ENCODE measurements around the gene ATP6V1F.

The ATP6V1F gene

DNA sequence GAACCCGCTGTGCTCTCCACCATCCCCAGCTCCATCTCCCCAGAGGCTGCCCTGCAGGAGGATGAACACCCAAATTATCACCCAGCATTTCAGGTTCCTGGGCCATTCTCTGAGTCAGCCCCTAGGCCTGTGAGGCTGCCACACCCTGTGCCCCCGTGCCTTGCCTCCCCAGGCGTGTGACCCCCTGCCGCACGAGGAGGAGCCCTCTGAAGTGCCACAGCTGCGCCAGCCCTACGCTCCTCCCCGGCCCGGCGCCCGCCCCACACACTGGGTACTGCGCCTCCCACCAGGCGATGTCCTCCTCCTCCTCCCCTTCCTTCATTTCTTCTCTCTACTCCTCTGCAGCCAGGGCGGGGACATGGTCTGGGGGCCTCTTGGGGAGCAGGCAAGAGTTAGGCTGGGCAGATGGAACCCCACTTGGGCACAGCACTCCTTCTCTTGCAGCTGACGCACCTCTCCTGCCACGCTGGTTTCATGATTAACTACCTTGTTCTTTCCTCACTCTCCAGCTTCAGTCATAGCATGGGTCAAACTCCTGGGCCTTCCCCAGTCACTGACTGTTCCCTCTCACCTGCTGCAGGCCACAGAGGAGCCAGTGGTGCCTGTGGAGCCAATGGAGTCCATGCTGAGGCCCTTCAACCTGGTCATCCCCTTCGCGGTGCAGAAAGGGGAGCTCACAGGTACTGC is 12.7 kb upstream of the ATP6V1F start:
- CTCF ChIA-PET, result interaction anchor here (0.5 to 1.3 kb wide), 2 partner anchors 34 to 389 kb away, joined by 3 read pairs; no protein-coding TSS in a partner anchor
- Mint-ChIP-seq H3K36me3 (no peaks in the 10 kb centered on the region), H3K4me1 (no peaks in the 10 kb centered on the region), H3K27me3 (peaks cover 8% of the 10 kb centered on the region), H3K9me3 (no peaks in the 10 kb centered on the region), H3K27ac (no peak overlapping the region), H3K4me3 (no peak overlapping the region)
- no peak for DNase-seq

GRCh38 chr7:128852537-128853254 is 10.0 kb upstream of the ATP6V1F start:
- Mint-ChIP-seq H3K36me3 (no peaks in the 10 kb centered on the region), H3K27ac (no peak overlapping the region), H3K4me3 (no peak overlapping the region), H3K4me1 (no peaks in the 10 kb centered on the region), H3K9me3 (no peaks in the 10 kb centered on the region), H3K27me3 (peaks cover 12% of the 10 kb centered on the region)
- CTCF ChIA-PET, result no interaction called here
- no peak for DNase-seq

GRCh38 chr7:128853799-128854198 is 8.9 kb upstream of the ATP6V1F start:
- H3K36me3 Mint-ChIP-seq, result no peaks in the 10 kb centered on the region
- no peak overlapping the region for H3K4me3 Mint-ChIP-seq
- no peak overlapping the region for H3K27ac Mint-ChIP-seq
- CTCF ChIA-PET, result no interaction called here
- peaks cover 12% of the 10 kb centered on the region for H3K27me3 Mint-ChIP-seq
- no peak for DNase-seq
- H3K4me1 Mint-ChIP-seq, result no peaks in the 10 kb centered on the region
- no peaks in the 10 kb centered on the region for H3K9me3 Mint-ChIP-seq

GRCh38 chr7:128854396-128854795 is 8.3 kb upstream of the ATP6V1F start:
- no peak overlapping the region for H3K27ac Mint-ChIP-seq
- CTCF ChIA-PET, result no interaction called here
- no peaks in the 10 kb centered on the region for H3K9me3 Mint-ChIP-seq
- no peak for DNase-seq
- H3K27me3 Mint-ChIP-seq, result peaks cover 12% of the 10 kb centered on the region
- H3K36me3 Mint-ChIP-seq, result no peaks in the 10 kb centered on the region
- H3K4me3 Mint-ChIP-seq, result no peak overlapping the region
- no peaks in the 10 kb centered on the region for H3K4me1 Mint-ChIP-seq

GRCh38 chr7:128855559-128855958 is 7.1 kb upstream of the ATP6V1F start:
- CTCF ChIA-PET, result no interaction called here
- no peak for DNase-seq
- Mint-ChIP-seq H3K4me1 (peaks cover 3% of the 10 kb centered on the region), H3K4me3 (no peak overlapping the region), H3K9me3 (no peaks in the 10 kb centered on the region), H3K27me3 (peaks cover 12% of the 10 kb centered on the region), H3K27ac (no peak overlapping the region), H3K36me3 (no peaks in the 10 kb centered on the region)

- Mint-ChIP-seq H3K4me3 (no peak overlapping the region), H3K36me3 (no peaks in the 10 kb centered on the region), H3K9me3 (no peaks in the 10 kb centered on the region), H3K4me1 (peaks cover 6% of the 10 kb centered on the region), H3K27ac (no peak overlapping the region), H3K27me3 (peaks cover 12% of the 10 kb centered on the region)
- DNase-seq, result no peak
- CTCF ChIA-PET, result no interaction called here
Observed at GRCh38 chr7:128856001-128856718, 6.5 kb upstream of the ATP6V1F start.

DNA sequence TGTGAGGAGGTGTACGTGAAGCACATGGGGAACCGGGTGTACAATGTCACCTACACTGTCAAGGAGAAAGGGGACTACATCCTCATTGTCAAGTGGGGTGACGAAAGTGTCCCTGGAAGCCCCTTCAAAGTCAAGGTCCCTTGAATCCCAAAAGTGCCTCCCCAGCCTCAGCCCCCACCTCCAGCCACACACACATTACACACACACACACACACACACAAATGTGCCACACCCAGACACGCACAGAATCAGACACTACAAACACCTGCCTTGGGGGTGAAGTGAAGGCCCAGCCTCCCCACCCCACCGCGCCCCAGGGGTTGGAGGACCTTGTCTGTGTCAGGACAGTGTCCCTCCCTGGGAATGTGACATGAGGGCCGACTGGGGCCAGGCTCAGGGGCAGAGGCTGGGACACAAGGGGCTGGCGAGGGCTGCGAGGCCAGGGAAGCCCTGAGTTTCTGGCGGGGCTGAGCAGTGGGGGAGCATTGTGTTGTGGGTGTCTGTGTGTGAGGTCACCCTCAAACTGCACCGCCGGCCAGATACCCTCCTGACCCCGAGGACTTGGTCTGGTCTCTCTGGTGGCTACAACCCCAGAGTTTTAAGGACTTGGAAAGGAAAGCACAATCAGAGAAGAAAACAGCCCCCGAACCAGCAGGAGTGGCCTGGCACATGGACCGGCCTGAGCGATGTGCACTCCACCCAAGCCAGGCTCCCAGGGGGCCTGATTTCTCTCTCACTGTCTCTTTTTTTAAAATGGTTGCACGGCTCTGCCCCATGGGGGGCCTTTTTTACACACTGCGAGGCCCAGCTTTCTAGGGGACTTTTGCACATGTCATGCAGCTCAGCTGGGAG is 4.0 kb upstream of the ATP6V1F start:
- Mint-ChIP-seq H3K36me3 (peaks cover 2% of the 10 kb centered on the region), H3K4me1 (peaks cover 13% of the 10 kb centered on the region), H3K27ac (no peak overlapping the region), H3K27me3 (peaks cover 8% of the 10 kb centered on the region), H3K9me3 (no peaks in the 10 kb centered on the region), H3K4me3 (no peak overlapping the region)
- no peak for DNase-seq
- CTCF ChIA-PET, result interaction anchor here (5.9 to 6.6 kb wide), 2 partner anchors 21 to 25 kb away, joined by 47 to 67 read pairs; no protein-coding TSS in a partner anchor

GRCh38 chr7:128859232-128860157 is 3.2 kb upstream of the ATP6V1F start:
- peaks cover 17% of the 10 kb centered on the region for H3K4me1 Mint-ChIP-seq
- CTCF ChIA-PET, result interaction anchor here (1.3 to 6.6 kb wide), 5 partner anchors 18 to 304 kb away, joined by 4 to 67 read pairs (median 6); no protein-coding TSS in a partner anchor
- H3K27ac Mint-ChIP-seq, result no peak overlapping the region

DNA sequence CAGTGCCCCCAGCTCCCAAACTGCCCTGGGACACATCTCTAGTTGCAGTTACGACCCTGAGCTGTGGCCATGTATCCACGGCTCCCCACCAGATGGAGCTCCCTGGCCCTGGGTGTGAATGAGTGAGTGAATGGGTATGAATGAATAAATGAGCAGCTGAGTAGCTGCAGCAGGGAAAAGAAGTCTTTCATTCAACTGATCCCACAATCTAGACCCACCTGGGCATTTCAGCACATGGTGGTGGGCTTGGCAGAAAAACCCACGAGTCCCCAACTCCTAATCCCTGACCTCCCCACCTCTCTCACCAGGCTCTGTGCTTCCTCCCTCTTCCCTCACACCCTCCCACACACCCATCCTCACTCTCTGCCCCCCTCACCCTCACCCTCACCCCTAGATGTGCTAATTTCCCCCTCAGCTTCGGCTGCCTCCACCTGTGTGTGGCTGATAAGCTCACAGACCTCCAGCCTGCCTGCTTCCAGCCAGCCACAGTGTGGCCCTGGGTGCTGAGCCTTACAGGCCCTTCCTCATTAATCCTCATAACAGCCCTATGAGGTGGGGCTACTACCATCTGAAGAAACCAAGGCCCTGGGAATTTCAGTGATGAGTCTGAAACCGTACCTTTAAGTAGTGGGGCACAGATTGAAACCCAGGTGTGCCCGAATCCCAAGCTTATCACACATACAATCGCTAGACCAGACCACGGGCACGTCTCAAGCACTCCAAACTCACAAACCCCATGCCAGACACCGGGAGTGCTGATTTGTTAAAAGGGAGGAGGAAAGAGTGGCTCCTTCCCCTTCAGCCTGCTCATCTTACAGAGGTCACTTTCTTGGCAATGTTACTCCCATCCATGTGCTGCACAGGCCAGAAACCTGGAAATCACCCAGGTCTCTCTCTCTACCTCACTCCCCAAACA is 2.2 kb upstream of the ATP6V1F start:
- CTCF ChIA-PET, result interaction anchor here (1.3 to 6.6 kb wide), 5 partner anchors 19 to 303 kb away, joined by 4 to 67 read pairs (median 6); no protein-coding TSS in a partner anchor
- no peak overlapping the region for H3K4me3 Mint-ChIP-seq
- peaks cover 4% of the 10 kb centered on the region for H3K27me3 Mint-ChIP-seq
- H3K27ac Mint-ChIP-seq, result no peak overlapping the region
- peaks cover 6% of the 10 kb centered on the region for H3K36me3 Mint-ChIP-seq
- no peaks in the 10 kb centered on the region for H3K9me3 Mint-ChIP-seq
- no peak for DNase-seq
- H3K4me1 Mint-ChIP-seq, result peaks cover 25% of the 10 kb centered on the region

More at GRCh38 chr7:128859232-128860157, 3.2 kb upstream of the ATP6V1F start:
- Mint-ChIP-seq H3K27me3 (peaks cover 4% of the 10 kb centered on the region), H3K9me3 (no peaks in the 10 kb centered on the region), H3K36me3 (peaks cover 2% of the 10 kb centered on the region), H3K4me3 (no peak overlapping the region)
- no peak for DNase-seq

GRCh38 chr7:128861957-128862570 is 592 bp upstream of the ATP6V1F start:
- Mint-ChIP-seq H3K27ac (peak overlapping the region; percentile 84), H3K27me3 (no peaks in the 10 kb centered on the region), H3K9me3 (no peaks in the 10 kb centered on the region), H3K4me1 (peaks cover 28% of the 10 kb centered on the region), H3K36me3 (peaks cover 10% of the 10 kb centered on the region), H3K4me3 (peak overlapping the region; percentile 84)
- no peak for DNase-seq
- CTCF ChIA-PET, result interaction anchor here (0.6 to 6.6 kb wide), 12 partner anchors 9 to 434 kb away, joined by 3 to 67 read pairs (median 4); no protein-coding TSS in a partner anchor

GRCh38 chr7:128863433-128863989 is 855 bp downstream of the ATP6V1F start:
- peaks cover 12% of the 10 kb centered on the region for H3K36me3 Mint-ChIP-seq
- H3K27ac Mint-ChIP-seq, result peak overlapping the region; percentile 84
- peaks cover 9% of the 10 kb centered on the region for H3K27me3 Mint-ChIP-seq
- no peaks in the 10 kb centered on the region for H3K9me3 Mint-ChIP-seq
- CTCF ChIA-PET, result interaction anchor here (0.6 to 6.6 kb wide), 18 partner anchors 8 to 442 kb away, joined by 3 to 67 read pairs (median 4); partner anchors contain the start of gene CALU
- H3K4me1 Mint-ChIP-seq, result peaks cover 30% of the 10 kb centered on the region
- peak; percentile 71 for DNase-seq
- H3K4me3 Mint-ChIP-seq, result peak overlapping the region; percentile 84
